Measurements from ENCODE around the gene AK9. TPM values are rescaled to one million over a fixed set of nuclear protein-coding genes. Genes with fewer than 3 reads are reported as not detected.

The AK9 gene
- total RNA-seq, 4 donors from 2014 or later = 8.4 to 15.0 (median 10.6) TPM

- DNase-seq (ENCODE audit: extremely low spot score) = no peak
- WGBS = 75% methylated on average over 9 of the region's 9 CpGs
- Histone ChIP-seq H3K27me3 (no peaks in the 10 kb centered on the region), H3K4me3 (no peak overlapping the region), H3K36me3 (no peaks in the 10 kb centered on the region), H3K4me1 (no peaks in the 10 kb centered on the region), H3K9me3 (no peaks in the 10 kb centered on the region), H3K27ac (replicated peaks in 1 of 4) (no peak overlapping the region)
- TF ChIP-seq EP300 (IDR thresholded peaks at IDR 0.05) (no peak), POLR2AphosphoS5 (IDR thresholded peaks at IDR 0.05) (no peak), POLR2A (IDR thresholded peaks at IDR 0.05; ENCODE audit: low read depth) (no peak), CTCF (IDR thresholded peaks at IDR 0.05) (no peak)
- intact Hi-C loops (cut with DNase I) = no loop called here
Observed at GRCh38 chr6:109496036-109496772, 194.8 kb downstream of the AK9 start.

- no peak overlapping the region for H3K27ac ChIP-seq (replicated peaks in 1 of 4)
- H3K9me3 ChIP-seq = no peaks in the 10 kb centered on the region
- H3K4me1 ChIP-seq = no peaks in the 10 kb centered on the region
- DNase-seq (ENCODE audit: extremely low spot score) = no peak
- H3K4me3 ChIP-seq = no peak overlapping the region
- no peaks in the 10 kb centered on the region for H3K27me3 ChIP-seq
- intact Hi-C loops (cut with DNase I) = no loop called here
- 88% methylated on average over 1 of the region's 1 CpG for WGBS
- TF ChIP-seq POLR2AphosphoS5 (IDR thresholded peaks at IDR 0.05) (no peak), EP300 (IDR thresholded peaks at IDR 0.05) (no peak), POLR2A (IDR thresholded peaks at IDR 0.05; ENCODE audit: low read depth) (no peak), CTCF (IDR thresholded peaks at IDR 0.05) (no peak)
- no peaks in the 10 kb centered on the region for H3K36me3 ChIP-seq
Observed at GRCh38 chr6:109493865-109494264, 197.1 kb downstream of the AK9 start.

GRCh38 chr6:109491207-109491938 is 199.6 kb downstream of the AK9 start:
- no peak for DNase-seq (ENCODE audit: extremely low spot score)
- intact Hi-C loops (cut with DNase I) = no loop called here
- Histone ChIP-seq H3K27ac (replicated peaks in 1 of 4) (no peak overlapping the region), H3K36me3 (no peaks in the 10 kb centered on the region), H3K4me1 (no peaks in the 10 kb centered on the region), H3K9me3 (no peaks in the 10 kb centered on the region), H3K27me3 (no peaks in the 10 kb centered on the region), H3K4me3 (no peak overlapping the region)
- 62% methylated on average over 5 of the region's 5 CpGs for WGBS
- TF ChIP-seq POLR2AphosphoS5 (IDR thresholded peaks at IDR 0.05) (no peak), EP300 (IDR thresholded peaks at IDR 0.05) (no peak), POLR2A (IDR thresholded peaks at IDR 0.05; ENCODE audit: low read depth) (no peak), CTCF (IDR thresholded peaks at IDR 0.05) (no peak)

- WGBS = 78% methylated on average over 2 of the region's 2 CpGs
- H3K27ac ChIP-seq (replicated peaks in 1 of 4) = no peak overlapping the region
- no peaks in the 10 kb centered on the region for H3K9me3 ChIP-seq
- no peaks in the 10 kb centered on the region for H3K4me1 ChIP-seq
- TF ChIP-seq CTCF (IDR thresholded peaks at IDR 0.05) (no peak), POLR2A (IDR thresholded peaks at IDR 0.05; ENCODE audit: low read depth) (no peak), EP300 (IDR thresholded peaks at IDR 0.05) (no peak), POLR2AphosphoS5 (IDR thresholded peaks at IDR 0.05) (no peak)
- intact Hi-C loops (cut with DNase I) = no loop called here
- H3K4me3 ChIP-seq = no peak overlapping the region
- H3K36me3 ChIP-seq = no peaks in the 10 kb centered on the region
- DNase-seq (ENCODE audit: extremely low spot score) = no peak
- no peaks in the 10 kb centered on the region for H3K27me3 ChIP-seq
Observed at GRCh38 chr6:109490713-109491112, 200.3 kb downstream of the AK9 start.
